IMR-90 (cell line): ENCODE data around the gene HERPUD1. TPM values are rescaled to one million over a fixed set of nuclear protein-coding genes. Genes with fewer than 3 reads are reported as not detected.

Experiments used
- ATAC-seq: fragments of 200-7000 bp; cut with Tn5 transposase; 2 replicates; pipeline ENCODE4 v1.9.1; 2020; ENCODE audit warnings: low read depth, mild to moderate bottlenecking, moderate library complexity
- BruUV-seq: library from RNA; stranded (reverse); fragments of 400-500 nt; replicated peaks from 2 replicates; lab custom pipeline; 2021; lab: Mats Ljungman, UMichigan
- CTCF ChIA-PET: fragments of 300-600 bp; formaldehyde crosslinking; extraction: SDS; loops from one replicate; lab custom pipeline; 2021; ENCODE audit warnings: antibody characterized with exemption; lab: Yijun Ruan, JAX
- POLR2A ChIA-PET: fragments of 300-600 bp; sonication (Branson Sonifier 250); formaldehyde crosslinking; loops from one replicate; lab custom pipeline; 2022; ENCODE audit warnings: antibody characterized with exemption; ENCODE audit not compliant: unreplicated experiment; lab: Charles Lee
- DNase-seq: peaks from one replicate; pipeline ENCODE4 v3.0.0; 2013
- H2AFZ ChIP-seq: replicated peaks from 2 replicates; pipeline ENCODE3; 2013; ENCODE audit warnings: low read length, mild to moderate bottlenecking; ENCODE audit not compliant: poor library complexity
- H2AK5ac ChIP-seq: 2 replicates; pipeline ENCODE4 v1.6.1; 2013; ENCODE audit warnings: low read depth, low read length, inconsistent platforms
- H2AK9ac ChIP-seq: replicated peaks from 2 replicates; pipeline ENCODE3; 2013; ENCODE audit warnings: mild to moderate bottlenecking, low read depth, low read length, moderate library complexity; ENCODE audit not compliant: poor library complexity
- H2BK120ac ChIP-seq: 2 replicates; pipeline ENCODE4 v1.6.1; 2013; ENCODE audit warnings: low read depth, low read length, inconsistent platforms
- H2BK15ac ChIP-seq: 3 replicates; pipeline ENCODE4 v1.6.1; 2013; ENCODE audit warnings: low read depth, low read length, inconsistent platforms
- H2BK20ac ChIP-seq: 2 replicates; pipeline ENCODE4 v1.6.1; 2013; ENCODE audit warnings: low read depth, mild to moderate bottlenecking, inconsistent platforms, low read length, moderate library complexity
- H2BK5ac ChIP-seq: 2 replicates; pipeline ENCODE4 v1.6.1; 2013; ENCODE audit warnings: mild to moderate bottlenecking, low read depth, low read length, inconsistent platforms; ENCODE audit not compliant: poor library complexity, severe bottlenecking
- H3K14ac ChIP-seq: replicated peaks from 2 replicates; pipeline ENCODE4 v1.6.1; 2013; ENCODE audit warnings: low read depth, low read length, inconsistent platforms
- H3K18ac ChIP-seq: 2 replicates; pipeline ENCODE4 v1.6.1; 2013; ENCODE audit warnings: low read depth, low read length, control low read depth
- H3K23ac ChIP-seq: 2 replicates; pipeline ENCODE4 v1.6.1; 2013; ENCODE audit warnings: low read depth, low read length, inconsistent platforms
- H3K27ac ChIP-seq: 2 replicates; pipeline ENCODE4 v1.5.1; 2013; ENCODE audit warnings: mild to moderate bottlenecking, control low read depth, low read length; ENCODE audit not compliant: insufficient read depth
- H3K27me3 ChIP-seq: 2 replicates; pipeline ENCODE4 v1.6.1; 2013; ENCODE audit warnings: low read length; ENCODE audit not compliant: control insufficient read depth, insufficient read depth
- H3K36me3 ChIP-seq: 2 replicates; pipeline ENCODE4 v1.6.1; 2013; ENCODE audit warnings: low read length, mixed read lengths; ENCODE audit not compliant: control insufficient read depth, insufficient read depth
- H3K4ac ChIP-seq: 2 replicates; pipeline ENCODE4 v1.6.1; 2013; ENCODE audit warnings: low read depth, low read length, inconsistent platforms
- H3K4me1 ChIP-seq: 2 replicates; pipeline ENCODE4 v1.6.1; 2013; ENCODE audit warnings: low read length, mixed read lengths; ENCODE audit not compliant: control insufficient read depth, insufficient read depth
- H3K4me2 ChIP-seq: 2 replicates; pipeline ENCODE4 v1.6.1; 2013; ENCODE audit warnings: low read depth, mild to moderate bottlenecking, control low read depth, low read length, moderate library complexity
- H3K4me3 ChIP-seq: 2 replicates; pipeline ENCODE4 v1.5.1; 2013; ENCODE audit warnings: low read depth, mild to moderate bottlenecking, control low read depth, low read length, moderate library complexity; ENCODE audit not compliant: insufficient read depth
- H3K56ac ChIP-seq: 2 replicates; pipeline ENCODE4 v1.6.1; 2013; ENCODE audit warnings: low read length, inconsistent platforms; ENCODE audit not compliant: insufficient read depth; ENCODE audit errors: extremely low read depth
- H3K79me1 ChIP-seq, 2 experiments: 2 replicates each; pipeline ENCODE4 v1.6.1; 2013; ENCODE audit warnings: low read length in 2 of 2, inconsistent platforms in 1 of 2, low read depth in 1 of 2
- H3K9ac ChIP-seq: 2 replicates; pipeline ENCODE4 v1.6.1; 2013; ENCODE audit warnings: low read depth, low read length, control low read depth
- H3K9me1 ChIP-seq: 2 replicates; pipeline ENCODE4 v1.6.1; 2013; ENCODE audit warnings: low read length, inconsistent platforms; ENCODE audit not compliant: insufficient read depth
- H3K9me3 ChIP-seq: 2 replicates; pipeline ENCODE4 v1.6.1; 2013; ENCODE audit warnings: low read length; ENCODE audit not compliant: control insufficient read depth, insufficient read depth
- H4K20me1 ChIP-seq: 2 replicates; pipeline ENCODE4 v1.6.1; 2013; ENCODE audit warnings: low read length, inconsistent platforms; ENCODE audit not compliant: insufficient read depth
- H4K5ac ChIP-seq: 2 replicates; pipeline ENCODE4 v1.6.1; 2013; ENCODE audit warnings: mild to moderate bottlenecking, low read depth, low read length, control low read depth
- H4K8ac ChIP-seq, 2 experiments: 2 replicates each; pipeline ENCODE4 v1.6.1; 2013; ENCODE audit warnings: low read depth in 2 of 2, low read length in 2 of 2, control low read depth in 1 of 2, inconsistent platforms in 1 of 2
- H4K91ac ChIP-seq: 2 replicates; pipeline ENCODE4 v1.6.1; 2013; ENCODE audit warnings: low read depth, low read length, inconsistent platforms; ENCODE audit not compliant: insufficient read depth
- CEBPB ChIP-seq: IDR thresholded peaks from 2 replicates; pipeline ENCODE4 v1.6.1; 2012; ENCODE audit warnings: low read depth, low read length, improper control_type of control experiment
- CHD1 ChIP-seq: IDR thresholded peaks from 2 replicates; pipeline ENCODE4 v1.6.1; 2012; ENCODE audit warnings: low read depth, low read length, improper control_type of control experiment
- FOS ChIP-seq: fragments of 150-350 bp; IDR thresholded peaks from 2 replicates; pipeline ENCODE4 v1.6.1; 2016; ENCODE audit warnings: low read depth, low read length
- MAZ ChIP-seq: IDR thresholded peaks from 2 replicates; pipeline ENCODE4 v1.6.1; 2012; ENCODE audit warnings: low read depth, mild to moderate bottlenecking, low read length, improper control_type of control experiment, moderate library complexity, borderline replicate concordance
- WGBS, 2 experiments: methylation state at CpG; one replicate each; pipeline versions ENCODE4 v1.1.5 to v1.1.7; 2013; ENCODE audit warnings: missing lambda C conversion rate in 2 of 2; ENCODE audit not compliant: insufficient read length in 1 of 2; ENCODE audit errors: extremely low coverage in 2 of 2; 5-methylcytosine and 5-hydroxymethylcytosine counted together
- dilution Hi-C: fragments of 300-500 bp; cut with HindIII; formaldehyde crosslinking; loops from one replicate; pipeline ENCODE4 v1.14.3; 2018; ENCODE audit warnings: low sequenced_read_pairs; ENCODE audit not compliant: unreplicated experiment
- in situ Hi-C: fragments of 300-500 bp; cut with MboI; formaldehyde crosslinking; loops from 3 replicates; pipeline ENCODE4 v1.14.3; 2019; ENCODE audit warnings: low sequenced_read_pairs, inconsistent platforms, mixed read lengths
- intact Hi-C: fragments of 100-400 bp; cut with micrococcal nuclease; formaldehyde crosslinking; loops from 2 replicates; pipeline ENCODE4 v1.10.0; 2022
- polyA plus RNA-seq, 3 experiments: library from polyadenylated mRNA; depleted of rRNA; stranded (reverse); fragments of >200 nt; gene quantifications; 2 replicates each; pipeline ENCODE4 v1.2.3, GENCODE V29; 2012; ENCODE audit warnings: low replicate concordance in 1 of 3
- total RNA-seq: library from RNA; depleted of rRNA; stranded (reverse); fragments of >200 nt; gene quantifications from 2 replicates; pipeline ENCODE4 v1.2.3, GENCODE V29; 2012
- TF ChIP-seq, protein P1 (sequence below): fragments of 150-350 bp; IDR thresholded peaks from 2 replicates; pipeline ENCODE4 v1.6.1; 2017; ENCODE audit warnings: mild to moderate bottlenecking, antibody characterized with exemption, low read length, low read depth

Gene HERPUD1
- total and polyA plus RNA-seq, 2 of the 4 experiments (the other 2 are of a cell fraction) = 130 to 148 TPM

DNA sequence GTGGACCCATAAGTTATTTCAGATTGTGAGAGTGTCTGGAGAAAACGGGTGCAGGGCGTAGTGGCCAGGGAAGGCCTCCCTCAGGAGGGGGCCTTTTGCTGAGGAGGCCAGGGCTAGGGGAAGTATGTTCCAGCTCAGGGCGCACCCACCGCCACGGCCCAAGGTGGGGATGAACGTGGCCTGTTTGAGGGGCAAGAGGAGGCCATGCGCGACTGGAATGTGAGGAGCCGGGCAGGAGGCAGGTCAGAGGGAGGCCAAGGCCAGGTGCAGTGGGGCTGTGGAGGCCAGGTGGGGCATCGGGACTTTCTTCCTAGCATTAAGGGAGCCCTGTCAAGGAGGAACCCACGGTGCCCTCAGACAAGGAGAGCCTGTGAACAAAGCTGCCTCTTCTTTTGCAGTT is 40.3 kb upstream of the HERPUD1 start:
- Histone ChIP-seq H2AK5ac (no peak overlapping the region), H3K14ac (no peak overlapping the region), H2BK120ac (no peak overlapping the region), H3K79me1 (no peaks in the 10 kb centered on the region), H3K23ac (no peak overlapping the region), H3K36me3 (no peaks in the 10 kb centered on the region), H3K27me3 (peaks cover 8% of the 10 kb centered on the region), H2AK9ac (no peak overlapping the region), H3K4me3 (no peak overlapping the region), H3K4me2 (no peak overlapping the region), H2AFZ (peak overlapping the region; percentile 11), H4K8ac (no peak overlapping the region), H4K5ac (no peak overlapping the region), H3K27ac (no peak overlapping the region), H3K18ac (no peak overlapping the region), H2BK15ac (no peak overlapping the region), H2BK5ac (no peak overlapping the region), H3K4me1 (no peaks in the 10 kb centered on the region), H3K9ac (no peak overlapping the region), H3K9me1 (no peaks in the 10 kb centered on the region), H3K4ac (no peak overlapping the region), H4K20me1 (no peaks in the 10 kb centered on the region), H3K9me3 (no peaks in the 10 kb centered on the region), H2BK20ac (no peak overlapping the region), H4K91ac (no peak overlapping the region), H3K56ac (no peak overlapping the region)
- POLR2A ChIA-PET = interaction anchor here (1.0 kb wide), 1 partner anchor 40 kb away, joined by 3 read pairs; no protein-coding TSS in a partner anchor
- CTCF ChIA-PET = no interaction called here
- no peak for DNase-seq
- intact Hi-C loops = no loop called here
- no TSS peak for BruUV-seq
- no peak for ATAC-seq
- 50% methylated on average over 3 of the region's 11 CpGs; no CpG with 5 or more reads in 1 of the 2 experiments for WGBS, 2 experiments
- TF ChIP-seq FOS = no peak
- no peak for TF ChIP-seq CHD1
- TF ChIP-seq, protein P1, sequence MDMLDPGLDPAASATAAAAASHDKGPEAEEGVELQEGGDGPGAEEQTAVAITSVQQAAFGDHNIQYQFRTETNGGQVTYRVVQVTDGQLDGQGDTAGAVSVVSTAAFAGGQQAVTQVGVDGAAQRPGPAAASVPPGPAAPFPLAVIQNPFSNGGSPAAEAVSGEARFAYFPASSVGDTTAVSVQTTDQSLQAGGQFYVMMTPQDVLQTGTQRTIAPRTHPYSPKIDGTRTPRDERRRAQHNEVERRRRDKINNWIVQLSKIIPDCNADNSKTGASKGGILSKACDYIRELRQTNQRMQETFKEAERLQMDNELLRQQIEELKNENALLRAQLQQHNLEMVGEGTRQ = no peak
- no peak for TF ChIP-seq MAZ
- no peak for TF ChIP-seq CEBPB
- in situ Hi-C loops = no loop called here
- dilution Hi-C loops = no loop called here
